GM18907 (cell line): ENCODE data around the gene TBC1D3D.
"Not testable (repeated sequence)": the region's sequence is repeated elsewhere in the genome, so short reads cannot be mapped to it uniquely, and the experiment has no call there.

Source experiments
- ATAC-seq: cut with Tn5 transposase; IDR thresholded peaks from one replicate; pipeline ENCODE4 v1.9.1; 2021; ENCODE audit warnings: mild to moderate bottlenecking, moderate library complexity; ENCODE audit not compliant: unreplicated experiment

The TBC1D3D gene

GRCh38 chr17:38003676-38004075 is at the start of gene TBC1D3D:
TSS of gene TBC1D3D (plus strand) at chr17:38003976. CDS start at chr17:38005561, 1,585 bp downstream.
- ATAC-seq: not testable (repeated sequence)

GRCh38 chr17:37988960-37989359 is 14.8 kb upstream of the TBC1D3D start, which contains the start of gene TBC1D3L:
TSS of gene TBC1D3L (minus strand) at chr17:37989060. CDS start at chr17:37987520, 1,540 bp downstream.
- not testable (repeated sequence) for ATAC-seq
